ENCODE data around the gene HOXD3.

HOXD3 gene

GRCh38 chr2:176165370-176166050 is 8.4 kb downstream of the HOXD3 start:
- DNase-seq, result no peak

DNA sequence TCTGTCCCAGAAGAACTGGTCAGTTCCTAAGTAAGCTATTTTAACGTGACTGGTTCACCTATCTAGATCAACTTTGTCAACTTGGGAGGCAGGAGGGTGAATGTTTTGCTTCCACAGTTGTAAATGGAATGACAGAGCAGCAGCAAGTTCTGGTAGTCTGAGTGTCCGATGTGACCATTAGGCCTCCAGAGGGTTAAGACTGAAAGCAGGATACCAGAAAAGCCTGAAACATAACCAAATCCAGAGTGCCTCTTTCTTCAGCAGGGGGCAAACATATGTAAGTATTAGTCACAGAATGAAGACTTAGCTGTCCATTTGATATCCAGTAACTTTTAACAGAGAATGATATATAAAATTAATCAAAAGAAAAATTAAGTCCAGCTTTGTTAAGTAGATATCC is 9.2 kb downstream of the HOXD3 start:
- no peak for DNase-seq

GRCh38 chr2:176167398-176167797 is 10.3 kb downstream of the HOXD3 start:
- DNase-seq, result no peak

DNA sequence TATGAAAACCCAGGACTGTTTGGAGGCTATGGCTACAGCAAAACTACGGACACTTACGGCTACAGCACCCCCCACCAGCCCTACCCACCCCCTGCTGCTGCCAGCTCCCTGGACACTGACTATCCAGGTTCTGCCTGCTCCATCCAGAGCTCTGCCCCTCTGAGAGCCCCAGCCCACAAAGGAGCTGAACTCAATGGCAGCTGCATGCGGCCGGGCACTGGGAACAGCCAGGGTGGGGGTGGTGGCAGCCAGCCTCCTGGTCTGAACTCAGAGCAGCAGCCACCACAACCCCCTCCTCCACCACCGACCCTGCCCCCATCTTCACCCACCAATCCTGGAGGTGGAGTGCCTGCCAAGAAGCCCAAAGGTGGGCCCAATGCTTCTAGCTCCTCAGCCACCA is 12.1 kb downstream of the HOXD3 start:
- no peak for DNase-seq

DNA sequence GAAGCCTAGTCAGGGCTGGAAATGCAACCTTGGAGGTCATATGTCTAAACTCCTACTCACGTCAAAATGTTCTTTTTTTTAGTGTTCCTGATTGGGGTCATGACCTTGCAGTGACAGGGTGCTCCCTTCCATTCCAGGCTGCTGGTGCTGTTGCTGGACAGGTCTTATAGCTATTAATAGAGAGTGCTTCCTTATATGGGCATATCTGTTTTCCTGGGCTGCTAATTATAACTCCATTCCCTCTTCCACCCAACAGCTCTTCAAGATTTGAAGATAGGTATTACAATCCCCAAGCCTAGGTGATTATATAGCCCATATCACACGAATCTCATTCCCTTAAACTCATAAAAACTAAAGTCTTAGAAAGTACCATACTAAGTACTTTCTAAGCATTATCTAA is 12.6 kb downstream of the HOXD3 start:
- DNase-seq, result no peak

- no peak for DNase-seq
Observed at GRCh38 chr2:176170602-176171305, 13.6 kb downstream of the HOXD3 start.

GRCh38 chr2:176171351-176172006 is 14.4 kb downstream of the HOXD3 start:
- no peak for DNase-seq

GRCh38 chr2:176172007-176172894 is 15.1 kb downstream of the HOXD3 start:
- no peak for DNase-seq

- DNase-seq, result no peak
Observed at GRCh38 chr2:176172895-176173566, 15.9 kb downstream of the HOXD3 start.

DNA sequence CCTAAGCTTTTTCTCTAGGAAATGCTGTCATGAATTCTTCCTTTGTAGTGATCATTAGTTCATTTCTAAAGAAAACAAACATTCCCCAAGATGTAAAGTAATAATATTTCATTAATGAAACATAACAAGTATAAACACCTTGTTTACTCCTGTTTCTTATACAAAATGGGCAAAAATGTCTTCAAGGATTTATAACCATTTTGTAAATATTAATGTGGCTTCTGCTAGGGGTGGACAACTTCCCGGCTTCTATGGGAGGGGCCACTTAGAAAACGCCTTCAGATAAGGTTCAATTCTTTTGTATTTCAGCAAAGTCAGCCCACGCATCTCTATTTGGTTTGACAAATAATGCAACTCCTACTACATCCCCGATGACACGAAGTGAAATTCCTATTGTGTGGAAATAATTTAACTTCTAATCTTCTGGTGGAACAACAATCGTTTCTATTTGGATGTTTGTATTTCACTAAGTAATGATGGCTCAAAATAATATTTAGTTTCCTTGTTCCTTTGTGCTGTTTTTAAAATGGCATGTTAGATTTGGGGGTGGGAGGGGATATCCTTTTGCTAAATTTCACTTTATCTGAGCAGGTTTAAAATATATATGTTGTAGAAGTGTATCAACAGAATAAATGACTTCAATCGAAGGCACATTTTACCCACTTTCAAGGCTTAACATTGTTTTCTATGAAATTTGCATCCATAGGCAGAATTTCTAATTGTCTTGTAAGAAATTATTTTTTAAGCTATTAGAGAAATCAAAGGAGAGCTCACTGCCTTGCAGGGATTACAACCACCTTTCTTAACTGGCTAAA is 16.7 kb downstream of the HOXD3 start:
- DNase-seq, result no peak

- DNase-seq, result no peak
Observed at GRCh38 chr2:176174382-176174823, 17.3 kb downstream of the HOXD3 start.

DNA sequence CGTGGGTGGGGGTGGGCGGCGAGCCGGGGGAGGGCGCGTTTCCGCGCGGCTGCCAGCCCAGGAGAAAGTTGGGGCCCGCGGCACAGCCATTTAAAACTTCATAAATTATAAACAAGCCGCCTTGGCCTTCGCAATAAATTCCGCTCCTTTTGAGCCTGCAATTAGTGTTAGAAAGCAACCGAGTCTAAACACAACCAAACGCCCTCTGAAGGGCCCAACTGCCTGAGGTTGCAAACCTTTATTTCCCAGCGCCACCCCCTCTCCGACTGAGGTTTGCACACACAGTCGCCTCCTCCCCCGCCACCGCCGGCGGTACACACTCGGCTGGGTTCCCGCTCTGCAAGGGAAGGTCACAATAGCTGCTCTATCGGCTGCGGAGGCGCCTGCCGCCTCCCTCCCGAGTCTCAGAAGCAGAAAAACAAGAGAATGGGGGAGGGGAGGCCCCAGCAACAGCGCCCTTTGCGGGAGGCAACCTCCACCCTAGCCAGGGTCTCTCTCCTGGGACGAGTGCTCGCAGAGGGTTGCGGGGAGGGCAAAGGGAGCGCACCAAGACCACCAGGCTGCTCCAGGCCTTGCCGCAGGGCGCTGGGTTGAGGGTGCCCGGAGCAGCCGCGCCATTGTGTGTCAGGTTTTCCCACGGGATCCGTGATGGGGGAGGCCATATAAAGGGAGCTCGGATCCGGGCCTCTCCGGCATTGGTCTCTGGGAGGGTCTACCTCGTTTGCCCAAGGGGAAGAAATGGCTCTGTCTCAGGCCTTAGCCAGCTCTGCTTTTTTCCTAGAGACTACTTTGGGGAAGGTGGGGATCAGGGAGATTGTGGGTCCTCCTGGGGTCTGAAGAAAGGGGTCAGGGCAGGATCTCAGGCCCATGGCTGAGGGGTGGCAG is 18.0 kb downstream of the HOXD3 start:
- DNase-seq, result no peak

DNA sequence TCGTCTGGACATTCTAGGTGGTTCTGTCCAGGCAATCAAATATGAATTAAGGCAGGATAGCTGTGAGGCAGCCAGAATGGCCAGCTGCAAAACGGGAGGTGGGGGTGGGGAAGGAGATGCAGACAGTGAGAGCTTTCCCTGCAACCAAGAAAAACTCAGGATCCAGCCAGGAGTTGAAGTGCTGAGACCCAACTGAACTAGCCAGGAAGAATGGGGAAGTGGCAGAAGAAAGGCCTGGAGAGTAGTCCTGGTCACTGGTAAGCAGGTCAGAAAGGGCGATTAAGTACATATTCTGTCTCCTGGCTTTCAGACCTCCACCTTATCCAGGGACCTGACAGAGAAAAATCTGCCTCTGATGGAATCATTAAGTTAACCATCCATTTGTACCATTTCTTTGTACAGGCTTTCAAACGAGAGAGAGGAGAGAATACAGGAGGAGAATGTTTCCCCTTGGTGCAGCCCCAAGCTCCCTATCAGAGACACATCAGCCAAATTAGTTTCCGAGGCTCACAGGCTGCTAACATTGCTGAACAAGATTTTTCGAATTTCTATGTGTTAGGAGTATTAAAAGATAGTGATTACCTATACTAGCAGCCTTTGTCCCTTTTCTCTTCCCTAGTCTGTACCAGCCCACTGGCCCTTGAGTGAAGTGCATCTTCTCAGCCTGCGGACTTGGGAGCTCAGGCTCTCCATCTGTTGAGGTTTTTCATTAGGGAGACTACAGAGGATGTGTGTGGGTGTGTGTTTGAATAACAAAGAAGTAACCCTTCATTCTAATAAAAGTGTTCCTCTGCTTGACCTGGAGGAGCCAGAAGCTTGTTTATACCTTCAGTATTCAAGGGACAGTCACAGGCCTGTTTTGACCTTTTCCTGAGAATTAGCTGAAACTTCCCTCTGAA is 18.9 kb downstream of the HOXD3 start:
- no peak for DNase-seq

- DNase-seq, result no peak
Observed at GRCh38 chr2:176177580-176178037, 20.5 kb downstream of the HOXD3 start.

GRCh38 chr2:176178038-176178756 is 21.1 kb downstream of the HOXD3 start:
- no peak for DNase-seq

DNA sequence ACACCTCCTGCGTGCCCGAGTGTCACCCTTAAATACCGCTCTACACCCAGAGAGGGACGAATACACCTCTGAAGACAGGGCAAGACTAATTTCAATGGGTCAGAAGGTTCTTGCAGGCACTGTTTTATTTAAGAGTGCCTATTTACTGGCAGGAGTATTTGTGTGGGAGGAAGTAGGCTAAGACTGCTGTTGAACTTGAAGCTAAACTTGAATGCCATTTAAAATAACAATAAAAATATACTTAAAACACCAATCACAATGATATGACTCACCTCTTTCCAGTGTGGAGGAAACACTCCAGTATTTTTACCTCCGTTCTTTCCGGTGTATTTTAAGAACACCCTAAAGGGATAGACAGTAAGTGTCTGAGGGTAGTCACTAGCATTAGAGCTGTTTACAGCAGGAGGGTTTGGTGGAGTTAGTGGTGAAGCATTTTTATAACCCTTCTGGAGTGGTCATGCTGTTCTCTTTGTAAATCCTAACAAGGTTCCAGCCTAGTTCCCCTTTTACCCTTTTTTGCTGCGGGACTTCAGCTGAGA is 21.7 kb downstream of the HOXD3 start:
- DNase-seq, result no peak

DNA sequence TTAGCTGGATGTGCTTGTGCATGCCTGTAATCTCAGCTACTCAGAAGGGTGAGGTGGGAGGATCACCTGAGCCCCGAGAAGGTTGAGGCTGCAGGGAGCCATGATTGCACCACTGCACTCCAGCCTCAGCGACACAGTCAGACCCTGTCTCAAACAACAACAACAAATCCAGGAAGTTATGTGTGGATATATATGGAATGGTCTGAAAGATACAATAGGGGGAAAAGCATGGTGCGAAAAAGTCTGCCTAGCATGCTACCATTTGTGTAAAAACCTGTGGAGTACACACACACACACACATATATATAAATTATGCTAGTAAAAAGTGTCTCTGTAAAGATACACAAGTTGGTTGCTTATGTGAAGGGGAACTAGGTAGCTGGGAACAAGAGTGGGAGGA is 24.4 kb downstream of the HOXD3 start:
- DNase-seq, result no peak

GRCh38 chr2:176182671-176183070 is 25.6 kb downstream of the HOXD3 start:
- no peak for DNase-seq

Measured in activated gamma-delta T cell treated with Interleukin-2 at 50 U/mL for 16 hours (primary cell).